Activated CD8-positive, alpha-beta memory T cell treated with anti-CD3 and anti-CD28 coated beads for 24 hours (primary cell): ENCODE data around the gene TNFSF15.
A peak's percentile ranks its signal among the peaks of the same experiment; 100 is the strongest.

Source experiments
- DNase-seq: peaks from one replicate; pipeline ENCODE4 v3.0.0-alpha.2; 2020

The TNFSF15 gene

GRCh38 chr9:114787214-114787613, 18.6 kb downstream of the TNFSF15 start:
- DNase-seq, result no peak

- no peak for DNase-seq
Measured at GRCh38 chr9:114785866-114786650, 19.8 kb downstream of the TNFSF15 start.

GRCh38 chr9:114784721-114785279, 21.0 kb downstream of the TNFSF15 start:
- DNase-seq, result no peak

- DNase-seq, result no peak
Measured at GRCh38 chr9:114782586-114782985, 23.3 kb downstream of the TNFSF15 start.

GRCh38 chr9:114779352-114779845, 26.4 kb downstream of the TNFSF15 start:
- DNase-seq, result no peak

- peak; percentile 61 for DNase-seq
Measured at GRCh38 chr9:114777821-114778609, 27.8 kb downstream of the TNFSF15 start.

- no peak for DNase-seq
Measured at GRCh38 chr9:114776683-114777399, 29.0 kb downstream of the TNFSF15 start.

- no peak for DNase-seq
Measured at GRCh38 chr9:114775981-114776380, 29.9 kb downstream of the TNFSF15 start.

- DNase-seq, result no peak
Measured at GRCh38 chr9:114775121-114775520, 30.7 kb downstream of the TNFSF15 start.

GRCh38 chr9:114774524-114774923, 31.3 kb downstream of the TNFSF15 start:
- DNase-seq, result no peak

- no peak for DNase-seq
Measured at GRCh38 chr9:114771889-114772288, 34.0 kb downstream of the TNFSF15 start.

GRCh38 chr9:114770991-114771390, 34.8 kb downstream of the TNFSF15 start:
- no peak for DNase-seq

GRCh38 chr9:114769624-114770023, 36.2 kb downstream of the TNFSF15 start:
- DNase-seq, result no peak

- no peak for DNase-seq
Measured at GRCh38 chr9:114763220-114763619, 42.6 kb downstream of the TNFSF15 start.

- DNase-seq, result no peak
Measured at GRCh38 chr9:114761523-114761922, 44.3 kb downstream of the TNFSF15 start.

- no peak for DNase-seq
Measured at GRCh38 chr9:114759512-114760341, 46.1 kb downstream of the TNFSF15 start.

- DNase-seq, result no peak
Measured at GRCh38 chr9:114757984-114758383, 47.9 kb downstream of the TNFSF15 start.

- no peak for DNase-seq
Measured at GRCh38 chr9:114757395-114757794, 48.4 kb downstream of the TNFSF15 start.

- no peak for DNase-seq
Measured at GRCh38 chr9:114756920-114757319, 48.9 kb downstream of the TNFSF15 start.

- DNase-seq, result no peak
Measured at GRCh38 chr9:114754581-114754980, 51.3 kb downstream of the TNFSF15 start.

GRCh38 chr9:114746591-114747346, 59.1 kb downstream of the TNFSF15 start:
- DNase-seq, result no peak
